Measurements from ENCODE around the gene AADACL3.

DNA sequence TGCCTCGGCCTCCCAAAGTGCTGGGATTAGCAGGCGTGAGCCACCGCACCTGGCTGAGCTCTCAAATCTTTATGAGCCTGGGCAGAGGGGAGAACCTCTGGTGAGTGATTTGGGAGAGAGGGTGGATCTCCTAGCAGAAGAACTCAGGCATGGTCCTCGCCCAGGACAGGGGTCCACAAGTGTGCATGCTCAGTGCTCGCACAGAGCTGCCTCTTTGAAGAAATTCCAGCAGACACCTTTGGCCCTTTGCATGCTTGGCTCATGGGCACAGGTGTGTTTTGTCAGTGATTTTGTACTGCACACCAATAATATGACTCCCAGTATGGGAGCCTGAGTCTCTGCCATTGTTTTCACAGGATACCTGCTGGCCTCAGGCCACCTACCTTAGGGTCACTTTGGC lies 45.9 kb downstream of the AADACL3 start:
- TF ChIP-seq, protein P1, sequence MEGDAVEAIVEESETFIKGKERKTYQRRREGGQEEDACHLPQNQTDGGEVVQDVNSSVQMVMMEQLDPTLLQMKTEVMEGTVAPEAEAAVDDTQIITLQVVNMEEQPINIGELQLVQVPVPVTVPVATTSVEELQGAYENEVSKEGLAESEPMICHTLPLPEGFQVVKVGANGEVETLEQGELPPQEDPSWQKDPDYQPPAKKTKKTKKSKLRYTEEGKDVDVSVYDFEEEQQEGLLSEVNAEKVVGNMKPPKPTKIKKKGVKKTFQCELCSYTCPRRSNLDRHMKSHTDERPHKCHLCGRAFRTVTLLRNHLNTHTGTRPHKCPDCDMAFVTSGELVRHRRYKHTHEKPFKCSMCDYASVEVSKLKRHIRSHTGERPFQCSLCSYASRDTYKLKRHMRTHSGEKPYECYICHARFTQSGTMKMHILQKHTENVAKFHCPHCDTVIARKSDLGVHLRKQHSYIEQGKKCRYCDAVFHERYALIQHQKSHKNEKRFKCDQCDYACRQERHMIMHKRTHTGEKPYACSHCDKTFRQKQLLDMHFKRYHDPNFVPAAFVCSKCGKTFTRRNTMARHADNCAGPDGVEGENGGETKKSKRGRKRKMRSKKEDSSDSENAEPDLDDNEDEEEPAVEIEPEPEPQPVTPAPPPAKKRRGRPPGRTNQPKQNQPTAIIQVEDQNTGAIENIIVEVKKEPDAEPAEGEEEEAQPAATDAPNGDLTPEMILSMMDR (IDR thresholded peaks at IDR 0.05), result no peak
- no peak for TF ChIP-seq SIN3A (IDR thresholded peaks at IDR 0.05; ENCODE audit: borderline replicate concordance, low read depth, low read length)
- no peak for TF ChIP-seq POLR2AphosphoS5 (IDR thresholded peaks at IDR 0.05; ENCODE audit: low read depth, low read length)
- TF ChIP-seq, protein P2, sequence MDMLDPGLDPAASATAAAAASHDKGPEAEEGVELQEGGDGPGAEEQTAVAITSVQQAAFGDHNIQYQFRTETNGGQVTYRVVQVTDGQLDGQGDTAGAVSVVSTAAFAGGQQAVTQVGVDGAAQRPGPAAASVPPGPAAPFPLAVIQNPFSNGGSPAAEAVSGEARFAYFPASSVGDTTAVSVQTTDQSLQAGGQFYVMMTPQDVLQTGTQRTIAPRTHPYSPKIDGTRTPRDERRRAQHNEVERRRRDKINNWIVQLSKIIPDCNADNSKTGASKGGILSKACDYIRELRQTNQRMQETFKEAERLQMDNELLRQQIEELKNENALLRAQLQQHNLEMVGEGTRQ (IDR thresholded peaks at IDR 0.05; ENCODE audit: borderline replicate concordance, low read depth, low read length), result no peak
- TF ChIP-seq TAF1 (IDR thresholded peaks at IDR 0.05; ENCODE audit: borderline replicate concordance, low read depth, low read length), result no peak
- TF ChIP-seq YY1 (IDR thresholded peaks at IDR 0.05; ENCODE audit: low read depth), result no peak
- no peak for TF ChIP-seq JUND (IDR thresholded peaks at IDR 0.05)
- no peak for TF ChIP-seq CHD2 (IDR thresholded peaks at IDR 0.05; ENCODE audit: low read length, partially characterized antibody)
- no peak for TF ChIP-seq RCOR1 (IDR thresholded peaks at IDR 0.05; ENCODE audit: low read length)
- TF ChIP-seq TCF12 (IDR thresholded peaks at IDR 0.05), result no peak
- TF ChIP-seq SMC3 (IDR thresholded peaks at IDR 0.05; ENCODE audit: low read depth, low read length), result no peak
- no peak for TF ChIP-seq RAD21 (IDR thresholded peaks at IDR 0.05; ENCODE audit: low read length)

Data from SK-N-SH (cell line).